Skeletal muscle cell (primary cell): ENCODE results near the gene MAP3K7CL.
"Not testable (repeated sequence)": the region's sequence is repeated elsewhere in the genome, so short reads cannot be mapped to it uniquely, and the experiment has no call there.

Experiments
- DNase-seq: peaks from one replicate; pipeline ENCODE4 v3.0.0-alpha.2; 2010; ENCODE audit warnings: low read depth
- H3K4me3 ChIP-seq: 2 replicates; pipeline ENCODE4 v1.5.1; 2011; ENCODE audit warnings: low read depth, mild to moderate bottlenecking, control low read depth, low read length, moderate library complexity

Gene MAP3K7CL

GRCh38 chr21:29163341-29164115, 33.1 kb downstream of the MAP3K7CL start:
- DNase-seq, result no peak

GRCh38 chr21:29164323-29164942, 34.0 kb downstream of the MAP3K7CL start:
- no peak for DNase-seq
- H3K4me3 ChIP-seq, result no peak overlapping the region

More at GRCh38 chr21:29163341-29164115, 33.1 kb downstream of the MAP3K7CL start:
- no peak overlapping the region for H3K4me3 ChIP-seq

- no peak overlapping the region for H3K4me3 ChIP-seq
- no peak for DNase-seq
These were observed 35.9 kb downstream of the MAP3K7CL start for GRCh38 chr21:29166323-29166722.

- no peak overlapping the region for H3K4me3 ChIP-seq
- DNase-seq, result no peak
These were observed 36.4 kb downstream of the MAP3K7CL start for GRCh38 chr21:29166853-29167252.

GRCh38 chr21:29167481-29167880, 37.0 kb downstream of the MAP3K7CL start:
- not testable (repeated sequence) for DNase-seq, H3K4me3 ChIP-seq

- DNase-seq, result no peak
- no peak overlapping the region for H3K4me3 ChIP-seq
These were observed 38.5 kb downstream of the MAP3K7CL start for GRCh38 chr21:29168891-29169315.

- no peak overlapping the region for H3K4me3 ChIP-seq
- DNase-seq, result no peak
These were observed 40.5 kb downstream of the MAP3K7CL start for GRCh38 chr21:29170944-29171343.

- no peak overlapping the region for H3K4me3 ChIP-seq
- no peak for DNase-seq
These were observed 41.8 kb downstream of the MAP3K7CL start for GRCh38 chr21:29172282-29172681.

- no peak overlapping the region for H3K4me3 ChIP-seq
- no peak for DNase-seq
These were observed 44.2 kb downstream of the MAP3K7CL start for GRCh38 chr21:29174607-29175013.

- no peak overlapping the region for H3K4me3 ChIP-seq
- no peak for DNase-seq
These were observed 45.1 kb downstream of the MAP3K7CL start for GRCh38 chr21:29175408-29176134.

GRCh38 chr21:29176471-29177120, 46.2 kb downstream of the MAP3K7CL start:
- H3K4me3 ChIP-seq, result no peak overlapping the region
- no peak for DNase-seq

GRCh38 chr21:29177800-29178199, 47.4 kb downstream of the MAP3K7CL start:
- H3K4me3 ChIP-seq, result no peak overlapping the region
- DNase-seq, result no peak

- DNase-seq, result no peak
- H3K4me3 ChIP-seq, result no peak overlapping the region
These were observed 48.5 kb downstream of the MAP3K7CL start for GRCh38 chr21:29178926-29179325.

GRCh38 chr21:29179503-29179902, 49.1 kb downstream of the MAP3K7CL start:
- DNase-seq, result no peak
- H3K4me3 ChIP-seq, result no peak overlapping the region

GRCh38 chr21:29181799-29182470, 51.5 kb downstream of the MAP3K7CL start:
- H3K4me3 ChIP-seq, result peak overlapping the region; percentile 44
- DNase-seq, result peak; percentile 79

GRCh38 chr21:29182691-29183092, 52.2 kb downstream of the MAP3K7CL start:
- no peak for DNase-seq

GRCh38 chr21:29184037-29184436, 53.6 kb downstream of the MAP3K7CL start:
- no peak overlapping the region for H3K4me3 ChIP-seq
- DNase-seq, result no peak

More at GRCh38 chr21:29182691-29183092, 52.2 kb downstream of the MAP3K7CL start:
- H3K4me3 ChIP-seq, result no peak overlapping the region

- no peak overlapping the region for H3K4me3 ChIP-seq
- DNase-seq, result no peak
These were observed 54.7 kb downstream of the MAP3K7CL start for GRCh38 chr21:29185172-29185571.

GRCh38 chr21:29185633-29186032, 55.2 kb downstream of the MAP3K7CL start:
- H3K4me3 ChIP-seq, result no peak overlapping the region
- DNase-seq, result no peak
